Neural cell (in vitro differentiated cells): ENCODE measurements around the gene GTPBP6. TPM values are rescaled to one million over a fixed set of nuclear protein-coding genes. Genes with fewer than 3 reads are reported as not detected.

Experiments
- H2AFZ ChIP-seq: fragments of 200-600, 300-800 bp; sonication (generic), shearing (Covaris generic); 2 replicates; pipeline ENCODE4 v1.6.0; 2014; ENCODE audit warnings: low read depth, mild to moderate bottlenecking, antibody characterized with exemption, low read length, moderate library complexity
- H3F3A ChIP-seq: fragments of 200-600 bp; shearing (Covaris generic); 2 replicates; pipeline ENCODE4 v1.6.1; 2016; ENCODE audit warnings: mild to moderate bottlenecking, moderate library complexity, mixed read lengths, antibody characterized with exemption, low read length; ENCODE audit not compliant: insufficient read depth, poor library complexity, severe bottlenecking
- H3K27ac ChIP-seq: fragments of 200-600, 300-800 bp; sonication (generic), shearing (Covaris generic); 2 replicates; pipeline ENCODE4 v1.5.1; 2014; ENCODE audit warnings: mild to moderate bottlenecking, low read length, moderate library complexity
- H3K27me3 ChIP-seq: fragments of 300-800, 200-600 bp; sonication (generic), shearing (Covaris generic); 2 replicates; pipeline ENCODE4 v1.6.0; 2014; ENCODE audit warnings: mild to moderate bottlenecking, low read depth, low read length, moderate library complexity; ENCODE audit not compliant: insufficient read depth
- H3K36me3 ChIP-seq: fragments of 300-800, 200-600 bp; sonication (generic), shearing (Covaris generic); 2 replicates; pipeline ENCODE4 v1.5.1; 2014; ENCODE audit warnings: mild to moderate bottlenecking, antibody characterized with exemption, low read length, moderate library complexity; ENCODE audit not compliant: insufficient read depth
- H3K4me2 ChIP-seq: fragments of 300-800, 200-600 bp; sonication (generic), shearing (Covaris generic); 2 replicates; pipeline ENCODE4 v1.6.0; 2014; ENCODE audit warnings: mild to moderate bottlenecking, low read length
- H3K4me3 ChIP-seq: fragments of 300-800, 200-600 bp; sonication (generic), shearing (Covaris generic); 2 replicates; pipeline ENCODE4 v1.5.1; 2014; ENCODE audit warnings: mild to moderate bottlenecking, low read length, moderate library complexity
- H3K79me2 ChIP-seq: fragments of 200-600 bp; shearing (Covaris generic); replicated peaks from 2 replicates; pipeline ENCODE4 v1.6.0; 2014; ENCODE audit warnings: mild to moderate bottlenecking, low read length, moderate library complexity; ENCODE audit not compliant: insufficient read depth
- H3K9ac ChIP-seq: fragments of 300-800, 200-600 bp; sonication (generic), shearing (Covaris generic); 2 replicates; pipeline ENCODE4 v1.6.1; 2016; ENCODE audit warnings: mild to moderate bottlenecking, low read length, mixed read lengths
- H3K9me2 ChIP-seq: fragments of 200-600 bp; shearing (Covaris generic); 2 replicates; pipeline ENCODE4 v1.6.1; 2016; ENCODE audit warnings: mild to moderate bottlenecking, low read length, mixed read lengths; ENCODE audit not compliant: insufficient read depth
- H3K9me3 ChIP-seq: fragments of 200-600, 300-800 bp; sonication (generic), shearing (Covaris generic); 2 replicates; pipeline ENCODE4 v1.6.1; 2016; ENCODE audit warnings: mild to moderate bottlenecking, mixed run types, low read length, moderate library complexity, mixed read lengths
- H4K20me1 ChIP-seq: fragments of 200-600 bp; shearing (Covaris generic); 2 replicates; pipeline ENCODE4 v1.6.1; 2016; ENCODE audit warnings: mild to moderate bottlenecking, mixed run types; ENCODE audit not compliant: insufficient read depth
- EP300 ChIP-seq: fragments of 450-650 bp; conservative IDR thresholded peaks from 2 replicates; pipeline ENCODE4 v1.6.1; 2014; ENCODE audit warnings: antibody characterized with exemption, mild to moderate bottlenecking, moderate library complexity; ENCODE audit not compliant: poor library complexity, severe bottlenecking
- EZH2 ChIP-seq: fragments of 200-600, 300-800 bp; shearing (Covaris generic), sonication (generic); IDR thresholded peaks from 2 replicates; pipeline ENCODE4 v1.6.1; 2014; ENCODE audit warnings: antibody characterized with exemption, low read length, borderline replicate concordance, mild to moderate bottlenecking; ENCODE audit not compliant: insufficient read depth, poor library complexity, severe bottlenecking
- MXI1 ChIP-seq: fragments of 450-650 bp; conservative IDR thresholded peaks from 2 replicates; pipeline ENCODE4 v1.6.1; 2014; ENCODE audit warnings: antibody characterized with exemption, mild to moderate bottlenecking; ENCODE audit not compliant: poor library complexity, severe bottlenecking
- POLR2AphosphoS5 ChIP-seq: IDR thresholded peaks from 2 replicates; pipeline ENCODE4 v1.6.1; 2012
- RAD21 ChIP-seq: fragments of 450-650 bp; conservative IDR thresholded peaks from 2 replicates; pipeline ENCODE4 v1.6.1; 2014; ENCODE audit warnings: antibody characterized with exemption, mild to moderate bottlenecking, moderate library complexity
- SMC3 ChIP-seq: fragments of 450-650 bp; conservative IDR thresholded peaks from 2 replicates; pipeline ENCODE4 v1.6.1; 2014; ENCODE audit warnings: antibody characterized with exemption, mild to moderate bottlenecking, moderate library complexity; ENCODE audit not compliant: poor library complexity
- TAF1 ChIP-seq: IDR thresholded peaks from 2 replicates; pipeline ENCODE4 v1.6.1; 2012; ENCODE audit warnings: low read depth
- polyA plus RNA-seq: library from polyadenylated mRNA; depleted of rRNA; stranded (reverse); fragments of >200 nt; gene quantifications from 2 replicates; pipeline ENCODE4 v1.2.3, GENCODE V29; 2014
- TF ChIP-seq, protein P1 (sequence below): fragments of 450-650 bp; IDR thresholded peaks from 2 replicates; pipeline ENCODE4 v1.5.1; 2014; ENCODE audit warnings: antibody characterized with exemption, mild to moderate bottlenecking, moderate library complexity; ENCODE audit not compliant: poor library complexity, severe bottlenecking
- TF ChIP-seq, protein P2 (sequence below): IDR thresholded peaks from 2 replicates; pipeline ENCODE4 v1.6.1; 2012; ENCODE audit warnings: borderline replicate concordance

GTPBP6 gene
- polyA plus RNA-seq, 1 donor from 2014 or later, result 23.6 TPM

DNA sequence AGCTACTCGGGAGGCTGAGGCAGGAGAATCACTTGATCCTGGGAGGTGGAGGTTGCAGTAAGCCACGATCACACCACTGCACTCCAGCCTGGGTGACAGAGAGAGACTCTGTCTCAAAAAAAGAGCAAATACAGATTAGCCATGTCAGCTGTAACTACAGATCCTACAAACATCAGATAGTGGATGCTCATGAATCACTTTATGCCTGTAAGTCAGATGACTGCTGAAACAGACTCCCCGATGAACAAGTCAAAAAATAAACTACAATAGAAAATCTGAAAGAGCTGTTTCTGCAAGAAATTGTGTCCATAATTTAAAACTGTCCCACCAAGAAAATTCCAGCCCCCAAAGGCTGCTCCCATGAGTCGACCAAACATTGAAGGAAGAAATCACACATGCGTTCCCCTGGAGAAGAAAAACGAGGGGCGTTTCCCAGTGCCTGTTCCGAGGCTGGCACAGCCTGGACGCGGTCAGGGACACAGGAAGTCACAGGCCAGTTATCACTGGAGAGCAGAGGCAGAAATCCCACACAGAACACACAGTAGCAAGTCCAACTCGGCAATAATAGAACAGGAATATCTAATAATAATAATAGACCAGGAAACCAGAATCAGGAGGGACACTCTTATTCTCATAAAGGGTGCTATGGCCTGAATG lies 30.0 kb upstream of the GTPBP6 start:
- Histone ChIP-seq H3K9me2 (no peaks in the 10 kb centered on the region), H3K79me2 (no peaks in the 10 kb centered on the region), H3K4me3 (no peak overlapping the region), H3F3A (no peaks in the 10 kb centered on the region), H2AFZ (no peak overlapping the region), H3K36me3 (no peaks in the 10 kb centered on the region), H4K20me1 (no peaks in the 10 kb centered on the region), H3K4me2 (no peak overlapping the region), H3K27ac (no peak overlapping the region), H3K9ac (no peak overlapping the region), H3K9me3 (no peaks in the 10 kb centered on the region), H3K27me3 (no peaks in the 10 kb centered on the region)
- no peak for TF ChIP-seq RAD21
- no peak for TF ChIP-seq SMC3
- TF ChIP-seq, protein P1, sequence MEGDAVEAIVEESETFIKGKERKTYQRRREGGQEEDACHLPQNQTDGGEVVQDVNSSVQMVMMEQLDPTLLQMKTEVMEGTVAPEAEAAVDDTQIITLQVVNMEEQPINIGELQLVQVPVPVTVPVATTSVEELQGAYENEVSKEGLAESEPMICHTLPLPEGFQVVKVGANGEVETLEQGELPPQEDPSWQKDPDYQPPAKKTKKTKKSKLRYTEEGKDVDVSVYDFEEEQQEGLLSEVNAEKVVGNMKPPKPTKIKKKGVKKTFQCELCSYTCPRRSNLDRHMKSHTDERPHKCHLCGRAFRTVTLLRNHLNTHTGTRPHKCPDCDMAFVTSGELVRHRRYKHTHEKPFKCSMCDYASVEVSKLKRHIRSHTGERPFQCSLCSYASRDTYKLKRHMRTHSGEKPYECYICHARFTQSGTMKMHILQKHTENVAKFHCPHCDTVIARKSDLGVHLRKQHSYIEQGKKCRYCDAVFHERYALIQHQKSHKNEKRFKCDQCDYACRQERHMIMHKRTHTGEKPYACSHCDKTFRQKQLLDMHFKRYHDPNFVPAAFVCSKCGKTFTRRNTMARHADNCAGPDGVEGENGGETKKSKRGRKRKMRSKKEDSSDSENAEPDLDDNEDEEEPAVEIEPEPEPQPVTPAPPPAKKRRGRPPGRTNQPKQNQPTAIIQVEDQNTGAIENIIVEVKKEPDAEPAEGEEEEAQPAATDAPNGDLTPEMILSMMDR, result no peak
- no peak for TF ChIP-seq MXI1
- TF ChIP-seq EP300, result no peak
- no peak for TF ChIP-seq POLR2AphosphoS5
- TF ChIP-seq, protein P2, sequence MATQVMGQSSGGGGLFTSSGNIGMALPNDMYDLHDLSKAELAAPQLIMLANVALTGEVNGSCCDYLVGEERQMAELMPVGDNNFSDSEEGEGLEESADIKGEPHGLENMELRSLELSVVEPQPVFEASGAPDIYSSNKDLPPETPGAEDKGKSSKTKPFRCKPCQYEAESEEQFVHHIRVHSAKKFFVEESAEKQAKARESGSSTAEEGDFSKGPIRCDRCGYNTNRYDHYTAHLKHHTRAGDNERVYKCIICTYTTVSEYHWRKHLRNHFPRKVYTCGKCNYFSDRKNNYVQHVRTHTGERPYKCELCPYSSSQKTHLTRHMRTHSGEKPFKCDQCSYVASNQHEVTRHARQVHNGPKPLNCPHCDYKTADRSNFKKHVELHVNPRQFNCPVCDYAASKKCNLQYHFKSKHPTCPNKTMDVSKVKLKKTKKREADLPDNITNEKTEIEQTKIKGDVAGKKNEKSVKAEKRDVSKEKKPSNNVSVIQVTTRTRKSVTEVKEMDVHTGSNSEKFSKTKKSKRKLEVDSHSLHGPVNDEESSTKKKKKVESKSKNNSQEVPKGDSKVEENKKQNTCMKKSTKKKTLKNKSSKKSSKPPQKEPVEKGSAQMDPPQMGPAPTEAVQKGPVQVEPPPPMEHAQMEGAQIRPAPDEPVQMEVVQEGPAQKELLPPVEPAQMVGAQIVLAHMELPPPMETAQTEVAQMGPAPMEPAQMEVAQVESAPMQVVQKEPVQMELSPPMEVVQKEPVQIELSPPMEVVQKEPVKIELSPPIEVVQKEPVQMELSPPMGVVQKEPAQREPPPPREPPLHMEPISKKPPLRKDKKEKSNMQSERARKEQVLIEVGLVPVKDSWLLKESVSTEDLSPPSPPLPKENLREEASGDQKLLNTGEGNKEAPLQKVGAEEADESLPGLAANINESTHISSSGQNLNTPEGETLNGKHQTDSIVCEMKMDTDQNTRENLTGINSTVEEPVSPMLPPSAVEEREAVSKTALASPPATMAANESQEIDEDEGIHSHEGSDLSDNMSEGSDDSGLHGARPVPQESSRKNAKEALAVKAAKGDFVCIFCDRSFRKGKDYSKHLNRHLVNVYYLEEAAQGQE, result no peak
- no peak for TF ChIP-seq EZH2
- no peak for TF ChIP-seq TAF1

DNA sequence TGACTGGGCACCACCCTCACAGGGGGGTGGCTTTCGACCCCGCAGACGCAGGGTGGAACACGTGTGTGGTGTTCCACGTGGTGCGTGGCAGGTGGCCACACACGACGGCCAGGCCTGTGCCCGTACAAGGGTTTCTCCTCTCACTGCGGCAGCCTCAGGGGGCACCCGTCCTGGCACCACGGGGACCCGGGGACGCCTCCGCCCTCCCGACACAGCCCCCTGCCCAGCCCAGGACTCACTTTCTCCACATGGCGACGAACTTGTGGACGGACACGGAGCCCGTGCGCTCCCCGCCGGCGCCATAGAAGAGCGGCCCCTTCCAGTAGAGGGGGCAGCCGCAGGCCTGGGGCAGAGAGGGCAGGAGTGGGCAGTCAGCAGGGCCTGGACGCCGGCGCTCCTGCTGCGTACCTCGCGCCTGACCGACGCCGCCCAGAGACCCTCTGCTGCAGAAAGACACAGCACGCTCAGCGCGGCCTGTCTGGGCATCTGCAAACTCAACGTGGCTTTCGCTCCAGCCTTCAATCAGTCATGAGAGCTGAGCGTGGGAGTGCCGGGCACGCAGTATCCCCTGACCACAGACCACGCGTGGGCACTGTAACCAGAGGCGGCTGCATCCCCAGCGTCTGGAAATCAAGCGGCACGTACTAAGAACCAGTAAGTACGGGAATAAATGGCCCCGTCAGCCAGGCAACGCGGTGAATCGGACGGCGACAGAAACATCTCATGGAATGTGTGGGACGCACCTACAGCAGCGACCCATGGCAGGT lies 28.9 kb upstream of the GTPBP6 start:
- H3K27me3 ChIP-seq, result no peaks in the 10 kb centered on the region
- H3K27ac ChIP-seq, result no peak overlapping the region
- H4K20me1 ChIP-seq, result no peaks in the 10 kb centered on the region
- no peaks in the 10 kb centered on the region for H3K79me2 ChIP-seq
- no peak overlapping the region for H2AFZ ChIP-seq
- H3K9me2 ChIP-seq, result no peaks in the 10 kb centered on the region
- H3K36me3 ChIP-seq, result no peaks in the 10 kb centered on the region
- no peak for TF ChIP-seq POLR2AphosphoS5
- no peak for TF ChIP-seq MXI1
- TF ChIP-seq RAD21, result no peak
- TF ChIP-seq, protein P2, result no peak
- TF ChIP-seq, protein P1, result no peak
- TF ChIP-seq SMC3, result no peak
- TF ChIP-seq EP300, result no peak
- TF ChIP-seq TAF1, result no peak
- TF ChIP-seq EZH2, result no peak
- no peak overlapping the region for H3K4me3 ChIP-seq
- no peaks in the 10 kb centered on the region for H3K9me3 ChIP-seq
- no peak overlapping the region for H3K4me2 ChIP-seq
- H3K9ac ChIP-seq, result no peak overlapping the region
- H3F3A ChIP-seq, result no peaks in the 10 kb centered on the region
